HG03460 (cell line): ENCODE measurements around the gene BAD.
A peak's percentile ranks its signal among the peaks of the same experiment; 100 is the strongest.
"Not testable (repeated sequence)": the region's sequence is repeated elsewhere in the genome, so short reads cannot be mapped to it uniquely, and the experiment has no call there.

Experiments used
- ATAC-seq: cut with Tn5 transposase; IDR thresholded peaks from one replicate; pipeline ENCODE4 v1.9.1; 2021; ENCODE audit not compliant: unreplicated experiment

Gene BAD

DNA sequence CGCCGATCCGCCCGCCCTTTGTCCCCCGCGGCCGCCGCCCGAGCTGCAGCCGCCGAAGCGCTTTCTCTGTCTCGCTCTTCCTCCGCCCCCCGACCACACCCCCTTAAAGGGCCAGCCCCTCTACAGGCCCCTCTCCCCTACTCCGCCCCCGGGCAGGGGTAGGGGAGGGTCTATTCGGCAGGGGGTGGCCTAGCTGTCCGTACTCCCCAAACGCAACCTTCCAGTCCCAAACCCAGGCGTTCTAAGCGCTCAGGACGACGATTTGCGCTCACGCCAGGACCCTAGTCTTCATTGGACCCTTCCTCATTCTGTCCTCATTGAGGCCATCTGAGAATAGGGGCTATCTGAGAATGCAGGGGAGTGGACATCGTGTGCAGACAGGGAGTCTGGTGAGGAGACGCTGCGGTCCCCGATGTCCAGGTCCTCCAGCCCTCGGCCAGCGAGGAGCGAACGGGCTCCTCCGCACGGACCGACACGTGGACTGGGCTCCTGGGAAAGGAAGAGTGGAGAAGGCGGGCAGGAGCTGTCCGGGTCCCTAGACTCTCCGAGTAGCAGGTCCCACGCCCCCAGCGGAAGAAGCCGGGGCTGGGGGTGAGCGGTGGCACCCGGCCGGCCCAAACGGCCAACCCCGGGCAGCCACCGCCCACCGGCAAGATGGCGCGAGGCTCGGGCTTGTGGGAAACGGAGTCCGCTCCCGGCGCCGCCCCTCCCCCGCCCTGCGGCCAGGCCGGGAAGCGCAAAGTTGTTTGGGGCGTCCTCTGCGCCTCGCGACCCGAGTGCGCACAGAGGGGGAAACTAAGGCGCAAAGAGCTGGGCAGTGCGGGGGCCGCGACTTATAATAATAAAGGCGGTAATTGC is 37.4 kb downstream of the BAD start, which contains the start of gene PPP1R14B:
TSS of gene PPP1R14B (minus strand) at position 73 of the 858 bp plus-strand sequence. CDS start 270 bp downstream, outside the sequence.
- ATAC-seq, result no peak

DNA sequence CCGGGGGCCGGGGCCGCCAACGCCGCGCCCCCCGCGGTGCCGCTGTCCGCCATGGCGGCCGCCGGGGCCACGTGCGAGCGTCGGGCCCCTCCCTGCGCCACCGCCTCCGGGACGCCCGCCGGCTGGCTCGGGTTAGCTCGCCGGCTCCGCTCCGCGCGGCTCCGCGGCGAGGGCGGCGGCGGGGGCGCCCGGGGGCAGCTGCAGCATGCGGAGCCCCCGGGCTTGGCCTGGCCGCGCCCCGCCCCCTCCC is 37.9 kb downstream of the BAD start:
- not testable (repeated sequence) for ATAC-seq

DNA sequence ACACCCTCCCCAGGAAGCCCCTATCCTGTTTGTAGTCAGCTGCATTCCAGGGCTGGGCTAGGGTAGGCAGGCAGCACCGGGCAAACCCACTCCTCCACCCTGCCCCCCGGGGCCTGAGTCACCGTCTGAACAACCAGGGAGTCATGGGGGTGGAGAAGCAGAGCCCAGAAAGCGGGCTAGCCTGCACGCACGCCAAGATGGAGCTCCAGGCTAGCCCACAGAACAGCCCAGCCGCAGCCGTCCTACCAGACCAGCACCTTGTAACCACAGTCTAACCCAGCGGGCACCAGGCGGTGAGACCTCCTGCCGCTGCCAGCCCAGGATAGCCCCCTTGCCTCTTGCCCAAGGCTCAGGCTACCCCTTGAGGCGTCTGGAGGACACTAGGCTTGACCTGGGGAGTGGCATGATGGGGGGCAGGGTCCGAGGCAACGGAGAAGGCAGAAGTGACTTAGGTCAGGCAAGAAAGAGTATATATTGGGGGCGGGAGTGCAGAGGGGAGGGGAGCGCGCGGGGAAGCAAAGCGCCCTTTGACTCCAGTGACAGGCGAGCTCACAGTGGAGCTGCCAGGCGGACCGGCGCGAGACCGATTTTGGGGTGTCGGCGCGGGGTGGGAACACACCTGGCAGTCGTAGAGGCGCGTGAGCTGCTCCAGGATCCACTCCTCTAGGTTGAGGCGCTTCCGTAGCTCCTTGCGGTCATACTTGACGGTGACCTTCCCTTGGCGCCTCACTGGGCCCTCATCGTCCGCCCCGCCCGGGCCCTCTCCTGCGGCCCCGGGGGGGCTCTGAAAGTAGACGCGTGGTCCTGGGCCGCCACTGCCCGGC is 38.5 kb downstream of the BAD start:
- ATAC-seq, result no peak

DNA sequence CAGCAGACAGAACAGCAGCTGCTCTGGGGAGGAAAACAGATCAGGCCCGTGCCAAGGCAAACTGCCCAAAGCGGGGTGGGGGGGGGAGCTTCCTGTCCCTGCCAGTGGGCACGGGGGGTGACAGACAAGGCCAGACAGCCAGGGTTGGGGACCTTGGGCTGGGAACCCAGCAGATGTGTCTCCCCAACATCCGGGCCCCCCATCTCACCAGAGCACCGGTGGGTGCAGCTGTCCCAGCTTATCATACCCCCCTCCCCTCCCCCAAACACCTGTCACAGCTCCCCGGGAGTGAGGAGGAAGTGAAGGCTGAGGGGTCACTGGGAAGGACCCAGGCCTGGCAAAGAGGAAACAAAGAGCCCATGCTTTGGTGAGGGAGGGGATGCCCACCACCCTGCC is 39.1 kb downstream of the BAD start:
- ATAC-seq, result no peak

DNA sequence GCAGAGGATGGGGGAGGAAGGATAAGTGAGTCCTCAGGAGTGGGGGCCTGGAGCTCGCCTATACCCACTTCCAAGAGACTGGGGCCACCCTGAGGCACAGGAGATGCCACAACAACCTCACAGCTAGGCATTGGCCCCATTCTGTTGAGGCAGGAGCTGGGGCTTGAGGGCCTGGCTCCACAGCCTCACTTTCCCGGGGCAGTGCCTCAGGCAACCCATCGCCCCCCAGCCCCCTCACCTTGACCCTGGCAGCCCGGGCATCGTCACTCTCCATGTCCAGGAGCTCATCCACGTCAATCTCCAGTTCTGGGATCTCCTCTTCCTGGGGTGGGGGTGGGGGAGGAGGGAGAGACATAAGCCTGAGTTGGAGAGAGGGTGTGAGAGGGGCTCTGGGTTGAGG is 39.5 kb downstream of the BAD start:
- ATAC-seq, result no peak

DNA sequence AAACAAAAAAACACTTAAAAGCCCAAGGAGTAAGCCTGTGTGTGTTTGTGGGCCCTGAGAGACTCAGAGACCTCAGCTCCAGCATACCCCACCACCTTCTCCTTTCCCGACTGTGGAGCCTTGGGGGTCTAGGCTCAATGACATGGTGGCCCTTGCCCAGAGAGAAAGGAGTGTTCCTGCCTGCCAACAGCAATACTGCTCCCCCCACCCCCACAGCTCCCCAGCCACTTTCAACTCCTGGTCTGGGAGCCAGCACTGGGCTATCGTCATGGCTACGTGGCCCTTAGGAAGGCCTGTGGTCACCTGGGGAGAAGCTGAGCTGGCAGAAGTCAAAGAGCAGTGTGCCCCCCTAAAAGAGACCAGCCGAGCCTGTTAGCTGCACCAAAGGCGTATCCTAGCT is 40.4 kb downstream of the BAD start:
- no peak for ATAC-seq

DNA sequence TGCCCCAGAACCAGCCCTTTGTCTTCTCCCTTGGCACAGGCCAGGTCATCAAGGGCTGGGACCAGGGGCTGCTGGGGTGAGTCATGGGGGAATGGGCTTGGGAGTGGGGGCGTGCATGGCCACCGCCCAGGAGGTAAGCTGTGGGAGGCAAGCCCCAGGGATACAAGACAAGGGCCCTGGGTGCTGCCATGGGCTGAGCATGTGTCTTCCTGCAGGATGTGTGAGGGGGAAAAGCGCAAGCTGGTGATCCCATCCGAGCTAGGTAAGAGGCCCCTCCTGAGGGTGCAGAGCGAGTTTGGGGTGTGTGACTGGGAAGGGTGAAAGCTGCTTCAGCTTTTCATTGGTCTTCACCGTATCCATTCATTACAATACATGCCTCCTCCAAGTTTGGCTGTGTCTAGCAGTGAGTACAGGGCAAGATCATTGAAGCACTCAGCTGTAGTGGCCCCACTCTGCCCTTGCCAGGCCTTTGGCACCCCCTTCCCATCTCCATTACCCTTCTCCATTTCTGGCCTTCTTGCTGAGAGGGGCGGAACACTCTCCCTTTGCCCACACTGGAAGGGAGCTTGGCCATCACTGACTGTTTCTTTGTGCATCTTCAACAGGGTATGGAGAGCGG is 41.1 kb downstream of the BAD start:
- ATAC-seq, result no peak

DNA sequence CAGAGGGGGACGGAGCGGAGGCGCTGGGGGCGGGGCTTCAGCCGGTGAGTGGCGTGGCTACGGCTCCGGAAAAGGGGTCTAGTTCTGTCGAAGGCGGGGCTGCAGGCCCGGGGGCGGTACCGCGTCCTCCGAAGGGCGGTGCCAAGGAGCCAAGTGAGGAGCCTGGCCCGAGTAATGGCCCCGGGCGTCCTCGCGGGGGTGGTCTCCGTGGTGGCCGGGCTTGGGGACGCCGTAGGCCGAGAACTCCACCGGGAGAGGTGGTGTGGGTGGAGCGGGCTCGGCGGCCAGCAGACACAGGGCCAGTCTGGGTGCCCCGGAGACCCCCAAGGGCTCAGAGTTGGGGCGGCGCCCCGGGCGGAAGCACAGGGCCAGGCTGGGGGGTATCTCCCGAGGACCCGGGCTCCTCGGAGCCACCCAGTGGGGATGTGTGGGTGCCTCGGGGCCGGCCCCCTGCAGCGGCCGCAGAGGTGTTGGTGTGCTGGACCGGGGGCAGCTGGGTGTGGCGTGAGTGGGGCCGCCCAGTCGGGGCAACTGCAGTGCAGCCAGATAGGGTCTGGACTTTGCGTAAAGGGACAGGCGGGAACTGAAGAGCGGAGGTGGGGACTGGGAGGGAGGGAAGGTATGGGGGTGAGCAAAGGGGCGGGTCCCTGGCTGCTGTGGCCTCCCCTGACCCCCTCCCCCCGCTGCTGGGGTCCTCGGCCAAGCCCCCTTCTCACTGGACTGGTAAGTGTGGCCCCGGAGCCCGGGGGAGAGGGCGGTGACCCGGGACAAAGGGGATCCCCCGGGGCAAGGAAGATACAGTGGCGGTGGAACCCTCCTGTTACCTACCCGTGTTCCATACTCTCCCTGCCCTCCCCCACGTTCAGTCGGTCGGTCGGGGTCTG is 42.7 kb downstream of the BAD start:
- peak; percentile 51 for ATAC-seq

DNA sequence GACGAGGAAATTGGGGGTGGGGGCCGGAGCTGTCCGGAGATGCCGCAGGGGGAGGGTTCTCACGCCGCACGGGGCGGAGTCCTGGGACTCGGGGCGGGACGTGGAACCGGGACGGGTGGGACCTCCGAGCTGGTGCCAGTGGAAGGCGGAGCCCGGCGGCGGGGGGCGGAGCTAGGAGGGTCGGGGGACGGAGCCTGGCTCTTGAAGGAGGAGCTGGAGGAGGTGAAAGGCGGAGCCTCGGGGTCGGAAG is 43.3 kb downstream of the BAD start:
- peak; percentile 57 for ATAC-seq

DNA sequence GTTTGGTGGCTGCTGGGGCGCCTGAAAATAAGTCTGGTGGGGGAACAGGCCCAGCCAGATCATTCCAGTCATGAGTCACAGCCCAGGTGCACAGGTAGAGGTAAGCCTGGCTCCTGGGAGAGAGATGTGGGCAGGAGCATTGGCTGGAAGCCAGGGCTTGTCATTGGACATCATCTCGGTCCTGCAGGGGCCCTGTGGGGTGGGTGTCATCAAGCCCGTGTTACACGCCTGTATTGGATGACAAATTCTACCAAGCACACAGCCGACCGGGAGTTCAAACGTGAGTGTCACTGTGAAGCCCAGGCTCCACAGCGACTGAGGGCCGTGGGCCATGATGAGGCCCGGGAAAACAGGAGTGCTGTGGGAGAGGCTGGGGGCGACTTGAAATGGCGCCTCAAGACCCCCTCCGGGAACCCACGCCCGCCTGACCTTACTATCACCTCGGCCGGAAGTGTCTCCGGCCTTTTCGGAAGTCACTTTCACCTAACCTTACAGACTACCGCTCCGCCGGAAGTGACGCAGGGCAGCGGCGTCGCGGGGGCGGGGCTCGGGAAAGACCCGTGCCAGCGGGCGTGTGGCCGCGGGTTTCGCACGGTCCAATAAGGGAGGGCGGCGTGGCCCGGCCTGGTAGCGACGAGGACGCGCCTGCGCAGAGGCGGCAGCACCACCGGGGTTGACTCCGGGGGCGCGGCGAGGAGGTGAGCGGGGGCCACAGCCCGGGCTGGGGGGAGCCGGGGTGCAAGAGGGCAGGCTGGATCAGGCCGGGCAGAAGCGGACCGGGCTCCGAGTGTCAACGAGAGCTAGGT is 43.8 kb downstream of the BAD start, which contains the start of gene FKBP2:
TSS of gene FKBP2 (plus strand) at position 661 of the 806 bp plus-strand sequence. CDS start 1,293 bp downstream, outside the sequence.
- peak; percentile 36 for ATAC-seq

DNA sequence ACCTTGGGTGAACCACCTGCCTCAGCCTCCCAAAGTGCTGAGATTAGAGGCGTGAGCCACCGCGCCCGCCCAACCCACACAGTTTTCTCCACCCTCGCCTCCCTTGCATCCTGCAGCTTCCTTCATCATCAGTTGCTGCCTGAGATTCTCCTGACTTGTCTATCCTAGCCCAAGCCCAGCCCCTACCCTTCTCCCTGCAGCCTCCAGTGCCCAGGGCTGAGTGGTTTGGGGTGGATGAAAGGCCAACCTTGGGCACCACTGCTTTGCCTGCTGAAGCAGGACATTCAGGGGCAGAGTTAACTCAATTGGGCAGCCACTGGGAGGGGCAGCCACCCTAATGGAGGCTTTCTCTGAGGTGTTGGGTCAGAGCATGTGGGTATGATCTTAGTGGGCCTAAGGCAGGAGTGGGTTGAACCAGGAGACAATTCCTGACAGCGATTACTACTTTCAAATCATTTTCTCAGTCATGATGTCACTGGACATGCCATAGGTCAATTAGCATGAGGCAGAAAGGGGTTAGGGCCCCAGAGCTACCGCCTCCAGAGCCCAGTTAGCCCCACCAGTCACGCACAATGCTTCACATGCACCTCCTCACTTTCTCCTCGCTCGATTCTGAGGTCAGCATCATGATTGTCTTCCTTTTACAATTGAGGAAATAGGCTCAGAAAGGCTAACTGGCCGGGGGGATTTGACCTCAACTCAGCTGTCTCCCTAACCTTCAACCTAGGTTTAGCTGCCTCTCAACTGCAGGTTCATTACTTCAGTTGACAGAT is 44.6 kb downstream of the BAD start:
- ATAC-seq, result no peak

DNA sequence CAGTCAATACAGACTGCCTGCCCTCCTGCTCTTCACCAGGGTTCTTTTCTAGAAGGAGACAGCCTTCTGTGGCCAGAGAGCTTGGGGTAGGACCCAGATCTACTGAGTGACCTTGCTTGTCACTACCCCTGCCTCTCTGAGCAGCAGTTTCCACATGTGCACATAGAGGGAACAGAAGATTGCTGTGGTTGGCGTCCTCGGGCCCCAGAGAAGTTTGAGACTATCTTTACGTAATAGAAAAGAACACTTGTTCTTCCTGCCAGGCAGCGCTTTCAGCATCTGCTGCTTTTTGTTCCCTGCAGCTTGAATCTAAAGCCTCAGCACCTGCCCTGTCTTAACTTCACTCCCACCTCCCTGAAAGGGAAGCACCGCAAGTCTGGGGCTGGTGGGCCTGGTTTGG is 45.5 kb downstream of the BAD start:
- ATAC-seq, result no peak

DNA sequence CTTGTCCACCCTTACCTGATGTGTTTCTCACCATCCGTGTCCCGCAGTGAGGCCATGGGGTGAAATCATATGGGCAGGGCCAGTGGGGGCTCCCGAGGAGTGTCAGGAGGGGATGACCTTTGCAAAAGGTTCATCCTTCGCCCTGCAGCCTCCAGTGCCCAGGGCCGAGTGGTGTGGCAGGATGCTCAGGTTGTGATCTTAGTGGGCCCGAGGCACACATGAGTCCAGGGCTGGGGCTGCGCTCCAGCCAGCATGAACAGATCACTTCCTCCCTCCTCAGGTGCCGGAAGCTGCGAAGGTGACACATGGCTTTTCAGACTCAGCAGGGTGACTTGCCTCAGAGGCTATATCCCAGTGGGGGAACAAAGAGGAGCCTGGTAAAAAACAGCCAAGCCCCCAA is 46.4 kb downstream of the BAD start:
- ATAC-seq, result no peak

DNA sequence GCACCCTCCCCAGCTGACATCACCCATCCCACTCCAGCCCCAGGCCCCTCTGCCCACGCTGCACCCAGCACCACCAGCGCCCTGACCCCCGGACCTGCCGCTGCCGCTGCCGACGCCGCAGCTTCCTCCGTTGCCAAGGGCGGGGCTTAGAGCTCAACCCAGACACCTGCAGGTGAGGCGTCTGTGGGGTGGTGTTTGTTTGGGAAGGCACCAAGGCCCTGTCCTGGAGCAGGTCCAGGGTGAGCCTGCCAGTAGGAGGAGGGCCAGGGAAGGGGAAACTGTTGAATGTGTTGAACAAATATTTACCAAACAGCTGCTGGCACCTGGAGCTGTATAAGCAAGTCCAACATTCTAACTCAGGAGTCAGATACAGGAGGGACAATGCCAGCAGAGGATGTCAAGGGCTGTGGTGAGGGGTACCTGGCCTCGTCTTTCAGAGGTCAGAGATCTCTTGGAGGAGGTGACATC is 46.9 kb downstream of the BAD start:
- no peak for ATAC-seq

DNA sequence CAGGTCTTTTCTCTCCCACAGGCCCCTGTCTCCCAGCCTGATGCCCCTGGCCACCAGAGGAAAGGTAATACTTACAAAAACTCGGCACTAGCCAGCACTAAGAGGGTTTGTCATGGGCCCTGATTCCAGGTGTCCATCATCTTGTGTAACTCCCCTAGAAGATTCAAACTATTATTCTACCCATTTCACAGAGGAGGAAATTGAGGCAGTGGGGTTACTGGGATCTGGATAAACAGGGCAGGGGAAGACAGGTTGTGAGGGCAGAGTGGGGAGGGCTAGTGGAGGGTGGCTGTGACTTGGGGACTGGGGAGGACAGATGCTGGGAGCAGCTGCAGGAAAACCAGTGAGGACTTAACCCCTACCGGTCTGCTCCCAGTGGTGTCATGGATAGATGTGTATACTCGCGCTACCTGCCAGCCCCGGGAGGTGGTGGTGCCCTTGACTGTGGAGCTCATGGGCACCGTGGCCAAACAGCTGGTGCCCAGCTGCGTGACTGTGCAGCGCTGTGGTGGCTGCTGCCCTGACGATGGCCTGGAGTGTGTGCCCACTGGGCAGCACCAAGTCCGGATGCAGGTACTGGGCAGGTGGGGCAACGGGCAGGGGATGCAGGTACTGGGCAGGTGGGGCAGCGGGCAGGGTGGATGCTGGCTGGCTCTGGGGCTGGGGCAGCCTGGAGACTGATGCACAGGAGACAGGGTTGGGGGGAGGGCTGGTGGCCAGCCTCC is 48.9 kb downstream of the BAD start:
- ATAC-seq, result no peak

DNA sequence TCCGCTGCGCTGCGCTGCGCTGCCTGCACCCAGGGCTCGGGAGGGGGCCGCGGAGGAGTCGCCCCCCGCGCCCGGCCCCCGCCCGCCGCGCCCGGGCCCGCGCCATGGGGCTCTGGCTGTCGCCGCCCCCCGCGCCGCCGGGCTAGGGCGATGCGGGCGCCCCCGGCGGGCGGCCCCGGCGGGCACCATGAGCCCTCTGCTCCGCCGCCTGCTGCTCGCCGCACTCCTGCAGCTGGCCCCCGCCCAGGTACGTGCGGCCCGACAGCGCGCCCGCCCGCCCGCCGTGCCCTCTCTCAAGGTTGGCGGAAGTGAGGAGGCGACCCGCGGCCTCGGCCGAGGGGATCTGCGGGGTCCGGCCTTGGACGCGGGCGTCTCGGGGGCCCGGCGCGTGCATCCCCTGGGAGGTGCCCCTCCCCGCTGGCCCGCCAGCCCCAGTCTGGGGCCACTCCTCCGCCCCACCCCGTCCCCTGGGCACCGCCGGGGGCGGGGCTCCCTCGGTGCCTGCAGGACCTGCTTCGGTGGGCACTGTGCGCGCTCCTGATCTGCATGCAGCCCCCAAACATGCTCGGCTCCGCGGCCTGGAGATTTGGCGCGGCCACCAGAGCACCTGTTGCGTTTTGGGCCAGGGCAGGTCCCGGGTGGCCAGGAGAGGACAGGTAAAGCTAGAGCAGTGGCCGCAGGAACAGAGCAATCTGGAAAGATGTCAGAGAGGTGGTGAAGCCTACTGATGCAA is 49.7 kb downstream of the BAD start:
- peak; percentile 37 for ATAC-seq

DNA sequence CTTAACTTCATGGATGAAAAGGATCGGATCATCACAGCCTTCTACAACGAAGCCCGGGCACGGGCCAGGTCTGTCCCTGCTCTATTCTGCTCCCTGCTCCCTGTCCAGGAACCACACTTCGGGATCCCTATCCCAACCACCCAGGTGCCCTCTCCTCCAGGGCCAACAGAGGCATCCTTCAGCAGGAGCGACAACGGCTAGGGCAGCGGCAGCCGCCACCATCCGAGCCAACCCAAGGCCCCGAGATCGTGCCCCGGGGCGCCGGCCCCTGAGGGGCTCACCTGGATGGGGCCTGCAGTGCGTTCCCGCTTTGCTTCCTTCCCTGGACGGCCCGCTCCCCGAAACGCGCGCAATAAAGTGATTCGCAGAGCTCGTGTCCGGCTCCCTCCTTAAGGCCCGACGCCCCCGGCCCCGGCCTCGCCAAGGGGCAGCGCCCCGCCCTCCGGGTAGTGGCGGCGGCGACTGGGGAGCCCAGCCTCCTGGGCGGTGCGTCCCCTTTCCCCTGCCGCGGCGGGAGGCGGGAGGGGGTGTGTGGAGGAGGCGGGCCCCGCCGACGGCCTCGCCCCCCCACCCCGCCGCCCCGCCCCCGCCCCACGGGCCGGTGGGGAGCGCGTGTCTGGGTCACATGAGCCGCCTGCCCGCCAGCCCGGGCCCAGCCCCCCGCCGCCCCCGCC is 50.4 kb downstream of the BAD start, which contains the start of gene VEGFB:
TSS of gene VEGFB (plus strand) at position 672 of the 674 bp plus-strand sequence. CDS start 250 bp downstream, outside the sequence.
- ATAC-seq, result no peak
